ENCODE data around the gene LEUTX. TPM values are rescaled to one million over a fixed set of nuclear protein-coding genes. Genes with fewer than 3 reads are reported as not detected.

LEUTX gene, protein sequence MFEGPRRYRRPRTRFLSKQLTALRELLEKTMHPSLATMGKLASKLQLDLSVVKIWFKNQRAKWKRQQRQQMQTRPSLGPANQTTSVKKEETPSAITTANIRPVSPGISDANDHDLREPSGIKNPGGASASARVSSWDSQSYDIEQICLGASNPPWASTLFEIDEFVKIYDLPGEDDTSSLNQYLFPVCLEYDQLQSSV
- not detected for total RNA-seq
- long read RNA-seq = 0 reads

DNA sequence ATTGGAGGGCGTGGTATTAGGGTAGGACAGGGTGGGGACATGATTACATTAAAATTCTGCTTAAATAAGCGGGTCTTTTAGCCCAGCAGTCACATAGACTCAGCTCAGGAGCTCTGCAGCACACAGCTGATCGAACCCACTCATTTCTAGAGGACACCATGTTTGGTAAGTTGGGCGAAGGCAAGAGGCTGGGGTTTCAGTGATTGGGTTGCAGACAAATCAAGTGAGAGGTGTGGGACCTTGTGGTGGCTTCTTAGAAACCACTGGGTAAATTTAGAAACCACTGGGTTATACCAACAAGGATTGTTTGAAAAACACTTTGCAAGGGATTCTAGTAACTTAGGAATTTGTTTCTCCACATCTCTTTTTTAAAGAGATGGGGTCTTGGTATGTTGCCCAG is at the start of gene LEUTX:
LEUTX (plus strand) TSS at position 92 of the 400 bp plus-strand sequence; CDS start at position 159, 67 bp downstream.
- Histone ChIP-seq H3K4me1 (no peaks in the 10 kb centered on the region), H3K27ac (no peak within 1 kb of the TSS), H3K4me3 (no peak within 1 kb of the TSS), H3K27me3 (peaks cover 4% of the 10 kb centered on the region), H3K36me3 (no peaks in the 10 kb centered on the region), H3K9me3 (no peaks in the 10 kb centered on the region)
- DNase-seq (no peak), ATAC-seq (no peak)
- TF ChIP-seq, protein P1, sequence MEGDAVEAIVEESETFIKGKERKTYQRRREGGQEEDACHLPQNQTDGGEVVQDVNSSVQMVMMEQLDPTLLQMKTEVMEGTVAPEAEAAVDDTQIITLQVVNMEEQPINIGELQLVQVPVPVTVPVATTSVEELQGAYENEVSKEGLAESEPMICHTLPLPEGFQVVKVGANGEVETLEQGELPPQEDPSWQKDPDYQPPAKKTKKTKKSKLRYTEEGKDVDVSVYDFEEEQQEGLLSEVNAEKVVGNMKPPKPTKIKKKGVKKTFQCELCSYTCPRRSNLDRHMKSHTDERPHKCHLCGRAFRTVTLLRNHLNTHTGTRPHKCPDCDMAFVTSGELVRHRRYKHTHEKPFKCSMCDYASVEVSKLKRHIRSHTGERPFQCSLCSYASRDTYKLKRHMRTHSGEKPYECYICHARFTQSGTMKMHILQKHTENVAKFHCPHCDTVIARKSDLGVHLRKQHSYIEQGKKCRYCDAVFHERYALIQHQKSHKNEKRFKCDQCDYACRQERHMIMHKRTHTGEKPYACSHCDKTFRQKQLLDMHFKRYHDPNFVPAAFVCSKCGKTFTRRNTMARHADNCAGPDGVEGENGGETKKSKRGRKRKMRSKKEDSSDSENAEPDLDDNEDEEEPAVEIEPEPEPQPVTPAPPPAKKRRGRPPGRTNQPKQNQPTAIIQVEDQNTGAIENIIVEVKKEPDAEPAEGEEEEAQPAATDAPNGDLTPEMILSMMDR (IDR thresholded peaks at IDR 0.05) = no peak
- intact Hi-C loops (cut with DNase I) = no loop called here

DNA sequence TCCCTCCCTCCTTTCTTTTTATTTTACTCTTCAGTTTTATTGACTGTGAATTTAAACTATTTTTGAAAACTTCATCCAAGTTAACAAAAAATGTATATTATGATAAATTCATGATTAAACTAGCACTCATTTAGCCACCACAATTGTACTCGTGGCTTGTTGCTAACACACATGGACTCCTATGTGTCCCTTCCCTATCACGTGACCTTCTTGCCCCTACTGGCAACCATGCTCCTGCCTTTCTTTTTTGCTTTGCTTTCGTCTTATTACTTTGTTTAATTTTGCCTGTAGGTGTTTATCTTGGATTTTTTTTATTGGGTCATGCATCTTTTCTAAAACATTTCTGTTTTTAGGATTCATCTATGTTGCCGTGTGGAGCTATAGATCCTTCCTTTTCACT is 49.1 kb upstream of the LEUTX start:
- no peaks in the 10 kb centered on the region for H3K9me3 ChIP-seq
- H3K27ac ChIP-seq = no peak overlapping the region
- intact Hi-C loops (cut with DNase I) = no loop called here
- no peaks in the 10 kb centered on the region for H3K4me1 ChIP-seq
- TF ChIP-seq, protein P1 (IDR thresholded peaks at IDR 0.05) = no peak
- H3K36me3 ChIP-seq = no peaks in the 10 kb centered on the region
- no peak overlapping the region for H3K4me3 ChIP-seq
- DNase-seq (no peak), ATAC-seq (no peak)
- H3K27me3 ChIP-seq = no peaks in the 10 kb centered on the region

DNA sequence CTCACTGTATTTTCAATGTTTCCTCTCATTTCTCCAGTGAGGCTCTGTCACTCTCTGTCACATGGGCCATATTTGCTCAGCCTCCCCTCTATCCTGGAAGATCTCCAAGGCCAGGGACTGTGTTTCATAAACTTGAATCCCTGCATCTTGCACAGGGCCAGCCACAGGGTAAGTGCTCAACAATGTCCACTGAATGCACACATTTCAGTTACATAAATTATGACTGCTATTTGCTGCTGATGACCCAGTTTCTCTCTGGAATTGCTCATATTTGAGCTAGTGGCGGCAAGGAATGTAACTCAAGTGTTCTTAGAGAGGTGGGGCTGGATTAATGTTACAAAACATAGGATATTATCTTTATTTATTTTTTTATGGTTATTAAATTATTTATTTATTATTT is 47.0 kb upstream of the LEUTX start:
- H3K36me3 ChIP-seq = no peaks in the 10 kb centered on the region
- H3K27ac ChIP-seq = no peak overlapping the region
- TF ChIP-seq, protein P1 (IDR thresholded peaks at IDR 0.05) = no peak
- no peaks in the 10 kb centered on the region for H3K27me3 ChIP-seq
- no peak for ATAC-seq
- intact Hi-C loops (cut with DNase I) = no loop called here
- no peaks in the 10 kb centered on the region for H3K4me1 ChIP-seq
- no peak overlapping the region for H3K4me3 ChIP-seq
- no peaks in the 10 kb centered on the region for H3K9me3 ChIP-seq
- no peak for DNase-seq

DNA sequence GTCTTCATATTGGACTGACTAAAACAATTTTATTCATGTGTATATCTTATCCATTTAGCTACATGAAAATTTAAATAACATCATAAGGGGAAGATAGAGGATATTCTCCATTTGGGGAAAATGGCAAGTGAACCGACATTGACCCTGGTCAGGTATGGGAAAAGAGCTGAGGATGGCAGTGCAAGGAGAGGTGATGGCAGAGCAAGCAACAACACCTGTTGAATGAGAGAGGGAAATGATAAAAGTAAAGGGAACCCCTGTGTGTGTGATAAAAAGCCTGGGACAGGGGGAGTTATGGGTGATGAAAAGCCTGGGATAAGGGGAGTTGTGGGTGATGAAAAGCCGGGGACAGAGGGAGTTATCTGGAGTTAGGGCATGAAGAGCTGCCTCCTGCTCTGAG is 44.8 kb upstream of the LEUTX start:
- intact Hi-C loops (cut with DNase I) = no loop called here
- Histone ChIP-seq H3K4me1 (no peaks in the 10 kb centered on the region), H3K9me3 (no peaks in the 10 kb centered on the region), H3K36me3 (no peaks in the 10 kb centered on the region), H3K4me3 (no peak overlapping the region), H3K27ac (no peak overlapping the region), H3K27me3 (no peaks in the 10 kb centered on the region)
- DNase-seq = no peak
- ATAC-seq = no peak
- TF ChIP-seq, protein P1 (IDR thresholded peaks at IDR 0.05) = no peak

DNA sequence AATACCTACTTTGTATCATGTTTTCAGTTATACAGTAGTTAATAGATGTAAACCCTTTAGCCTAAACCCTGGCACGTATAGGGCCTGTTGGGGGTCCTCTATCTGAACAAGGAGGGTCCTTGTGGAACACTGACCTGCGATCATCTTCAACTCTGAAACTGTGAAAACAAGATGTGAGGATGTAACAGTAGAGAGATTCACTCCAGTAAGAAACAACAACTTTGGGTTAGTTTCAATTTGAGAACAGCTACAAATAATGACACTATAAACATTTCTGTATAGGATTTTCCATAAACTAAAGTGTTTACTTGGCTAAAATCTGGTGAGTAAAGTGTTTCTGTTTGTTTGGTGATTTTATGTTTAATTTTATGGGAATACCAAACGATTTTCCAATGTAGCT is 43.0 kb upstream of the LEUTX start:
- ATAC-seq = no peak
- no peak for DNase-seq
- H3K27ac ChIP-seq = no peak overlapping the region
- intact Hi-C loops (cut with DNase I) = no loop called here
- TF ChIP-seq, protein P1 (IDR thresholded peaks at IDR 0.05) = no peak
- H3K27me3 ChIP-seq = no peaks in the 10 kb centered on the region
- no peaks in the 10 kb centered on the region for H3K4me1 ChIP-seq
- no peaks in the 10 kb centered on the region for H3K9me3 ChIP-seq
- H3K4me3 ChIP-seq = no peak overlapping the region
- no peaks in the 10 kb centered on the region for H3K36me3 ChIP-seq

DNA sequence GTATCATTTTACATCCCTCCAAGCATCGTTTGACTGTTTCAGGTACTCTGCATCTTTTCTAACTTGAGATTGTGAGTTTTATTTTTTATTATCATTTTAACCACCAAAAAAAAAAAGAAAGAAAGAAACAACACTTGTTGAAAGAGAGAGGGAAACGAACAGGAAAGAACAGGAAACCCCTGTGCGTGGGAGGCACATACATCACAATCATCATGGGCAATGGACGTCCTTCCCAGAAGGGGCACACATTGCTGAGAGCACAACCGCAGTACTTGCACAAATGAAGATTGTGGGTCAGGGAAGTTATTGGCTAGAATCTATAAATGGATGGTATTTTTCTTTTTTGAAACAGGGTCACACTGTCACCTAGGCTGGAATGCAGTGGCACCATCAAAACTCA is 42.6 kb upstream of the LEUTX start:
- H3K9me3 ChIP-seq = no peaks in the 10 kb centered on the region
- DNase-seq (no peak), ATAC-seq (no peak)
- intact Hi-C loops (cut with DNase I) = no loop called here
- no peaks in the 10 kb centered on the region for H3K4me1 ChIP-seq
- no peak overlapping the region for H3K27ac ChIP-seq
- H3K36me3 ChIP-seq = no peaks in the 10 kb centered on the region
- H3K27me3 ChIP-seq = no peaks in the 10 kb centered on the region
- TF ChIP-seq, protein P1 (IDR thresholded peaks at IDR 0.05) = no peak
- no peak overlapping the region for H3K4me3 ChIP-seq
